Heart left ventricle (tissue), 13 donors: ENCODE data around the gene CHID1.

ENCODE experiments used
- POLR2A ChIP-seq, 2 donors: fragments of 450-650 bp; IDR thresholded peaks; one replicate each; pipeline ENCODE4 v1.6.1; 2017; ENCODE audit warnings: antibody characterized with exemption in 2 of 2, mild to moderate bottlenecking in 2 of 2, moderate library complexity in 2 of 2
- TF ChIP-seq, protein P1 (sequence below), 12 donors: fragments of 200-600 bp; sonication (generic) in 4 of 12; IDR thresholded peaks; one replicate each; pipeline versions ENCODE4 v1.5.0 to v1.8.0; 2018 to 2022; ENCODE audit warnings: antibody characterized with exemption in 12 of 12, mild to moderate bottlenecking in 5 of 12
- donor health status: ischemic (EF 13 %, LVEDD 7.1; RV severe dilation, severe dysfunction).
- donor health status: DM: no; HTN: yes; CAD: no.
- donor health status: DM: no; HTN: no; CAD: no.
- donor health status: ischemic (EF 25% LVEDD 6.9; RV normal size, moderate dysfunction).
- donor health status: ischemic (EF 25% LVEDD 5.7; RV mildly dilated, moderate dysfunction).
- donor health status: ischemic (EF 35%, LVEDD 5.7; RV mildly dilated, moderate dysfunction).
- donor health status: nonischemic (EF 11% LVEDD 7.7; RV severe dilation, severe dysfunction).
- donor health status: DM: yes; HTN: yes; CAD: no.
- donor health status: PGD.
- donor health status: ischemic (EF 29% LVEDD 5.4; RV normal size, mild dysfunction).
- donor health status: nonischemic (EF 23%, LVEDD 6.1; RV moderate dilation, normal function).

- TF ChIP-seq, protein P1, sequence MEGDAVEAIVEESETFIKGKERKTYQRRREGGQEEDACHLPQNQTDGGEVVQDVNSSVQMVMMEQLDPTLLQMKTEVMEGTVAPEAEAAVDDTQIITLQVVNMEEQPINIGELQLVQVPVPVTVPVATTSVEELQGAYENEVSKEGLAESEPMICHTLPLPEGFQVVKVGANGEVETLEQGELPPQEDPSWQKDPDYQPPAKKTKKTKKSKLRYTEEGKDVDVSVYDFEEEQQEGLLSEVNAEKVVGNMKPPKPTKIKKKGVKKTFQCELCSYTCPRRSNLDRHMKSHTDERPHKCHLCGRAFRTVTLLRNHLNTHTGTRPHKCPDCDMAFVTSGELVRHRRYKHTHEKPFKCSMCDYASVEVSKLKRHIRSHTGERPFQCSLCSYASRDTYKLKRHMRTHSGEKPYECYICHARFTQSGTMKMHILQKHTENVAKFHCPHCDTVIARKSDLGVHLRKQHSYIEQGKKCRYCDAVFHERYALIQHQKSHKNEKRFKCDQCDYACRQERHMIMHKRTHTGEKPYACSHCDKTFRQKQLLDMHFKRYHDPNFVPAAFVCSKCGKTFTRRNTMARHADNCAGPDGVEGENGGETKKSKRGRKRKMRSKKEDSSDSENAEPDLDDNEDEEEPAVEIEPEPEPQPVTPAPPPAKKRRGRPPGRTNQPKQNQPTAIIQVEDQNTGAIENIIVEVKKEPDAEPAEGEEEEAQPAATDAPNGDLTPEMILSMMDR (IDR thresholded peaks at IDR 0.05) = no peak
- TF ChIP-seq POLR2A (IDR thresholded peaks at IDR 0.05) = no peak
Measured at GRCh38 chr11:911890-912219, 1.2 kb upstream of the CHID1 start.
